SU-DHL-6 (cell line): ENCODE data around the gene TMED9.

Source experiments
- H2AFZ ChIP-seq: fragments of 200-600 bp; sonication (generic); 2 replicates; pipeline ENCODE4 v1.6.1; 2014; ENCODE audit warnings: low read depth, mild to moderate bottlenecking, moderate library complexity, mixed read lengths, antibody characterized with exemption, low read length; ENCODE audit not compliant: severe bottlenecking
- H3F3A ChIP-seq: fragments of 200-600 bp; shearing (Covaris generic); 2 replicates; pipeline ENCODE4 v1.6.0; 2016; ENCODE audit warnings: antibody characterized with exemption, mild to moderate bottlenecking; ENCODE audit not compliant: insufficient read depth
- H3K27ac ChIP-seq: fragments of 200-600 bp; sonication (generic); 2 replicates; pipeline ENCODE4 v1.5.1; 2016; ENCODE audit warnings: low read depth, mild to moderate bottlenecking, low read length, moderate library complexity, mixed read lengths
- H3K27me3 ChIP-seq: fragments of 200-600 bp; sonication (generic), shearing (Covaris generic); 2 replicates; pipeline ENCODE4 v1.6.0; 2014; ENCODE audit warnings: mild to moderate bottlenecking, low read length
- H3K36me3 ChIP-seq: fragments of 200-600 bp; sonication (generic); 2 replicates; pipeline ENCODE4 v1.6.1; 2014; ENCODE audit warnings: mild to moderate bottlenecking, low read length, mixed read lengths
- H3K4me2 ChIP-seq: fragments of 300-600, 200-600 bp; shearing (Covaris generic), sonication (generic); 2 replicates; pipeline ENCODE4 v1.6.0; 2014; ENCODE audit warnings: low read length, low read depth, mild to moderate bottlenecking; ENCODE audit not compliant: poor library complexity, severe bottlenecking
- H3K4me3 ChIP-seq: fragments of 200-600 bp; sonication (generic); 2 replicates; pipeline ENCODE4 v1.5.1; 2014; ENCODE audit warnings: antibody characterized with exemption, low read length, mild to moderate bottlenecking, mixed read lengths; ENCODE audit not compliant: insufficient read depth, poor library complexity, severe bottlenecking
- H3K79me2 ChIP-seq: fragments of 200-600 bp; sonication (generic); 2 replicates; pipeline ENCODE4 v1.6.1; 2014; ENCODE audit warnings: mild to moderate bottlenecking, low read length, moderate library complexity; ENCODE audit not compliant: insufficient read depth
- H3K9ac ChIP-seq: fragments of 200-600 bp; sonication (generic); 2 replicates; pipeline ENCODE4 v1.7.0; 2014; ENCODE audit warnings: mild to moderate bottlenecking, low read length
- H3K9me2 ChIP-seq: fragments of 200-600 bp; sonication (generic); replicated peaks from 2 replicates; pipeline ENCODE4 v1.6.1; 2014; ENCODE audit warnings: low read length; ENCODE audit not compliant: insufficient read depth
- H3K9me3 ChIP-seq: fragments of 200-600 bp; sonication (generic); 2 replicates; pipeline ENCODE4 v1.6.1; 2014; ENCODE audit warnings: low read length, mixed read lengths; ENCODE audit not compliant: insufficient read depth
- H4K20me1 ChIP-seq: fragments of 200-600 bp; sonication (generic); 2 replicates; pipeline ENCODE4 v1.6.1; 2014; ENCODE audit warnings: low read depth, mild to moderate bottlenecking, antibody characterized with exemption, low read length, moderate library complexity, mixed read lengths
- CTCF ChIP-seq: fragments of 200-600 bp; sonication (generic); IDR thresholded peaks from one replicate; pipeline ENCODE4 v1.5.1; 2017; ENCODE audit warnings: antibody characterized with exemption, mild to moderate bottlenecking, low read length, moderate library complexity; ENCODE audit not compliant: insufficient read depth, poor library complexity, severe bottlenecking
- EZH2phosphoT487 ChIP-seq: fragments of 200-600 bp; sonication (generic), shearing (Covaris generic); conservative IDR thresholded peaks from 2 replicates; pipeline ENCODE4 v1.6.1; 2018; ENCODE audit warnings: mild to moderate bottlenecking, antibody characterized with exemption, low read length, moderate library complexity, mixed read lengths

The TMED9 gene

GRCh38 chr5:177546258-177546741 is 45.7 kb upstream of the TMED9 start:
- H3K9ac ChIP-seq: no peak overlapping the region
- H3K4me2 ChIP-seq: no peak overlapping the region
- H3F3A ChIP-seq: no peaks in the 10 kb centered on the region
- no peaks in the 10 kb centered on the region for H3K27me3 ChIP-seq
- peaks cover under 1% of the 10 kb centered on the region; the same call in 1 of the 2 replicates for H3K36me3 ChIP-seq
- no peaks in the 10 kb centered on the region for H4K20me1 ChIP-seq
- H3K27ac ChIP-seq: no peak overlapping the region
- TF ChIP-seq EZH2phosphoT487 (no peak), CTCF (no peak)
- H2AFZ ChIP-seq: no peak overlapping the region
- H3K9me2 ChIP-seq: no peaks in the 10 kb centered on the region
- H3K9me3 ChIP-seq: no peaks in the 10 kb centered on the region
- peaks cover 68% of the 10 kb centered on the region; the same call in 1 of the 2 replicates for H3K79me2 ChIP-seq
- no peak overlapping the region for H3K4me3 ChIP-seq

- Histone ChIP-seq H3K9me2 (no peaks in the 10 kb centered on the region), H2AFZ (no peak overlapping the region), H3K27me3 (no peaks in the 10 kb centered on the region), H3K9me3 (no peaks in the 10 kb centered on the region), H3F3A (no peaks in the 10 kb centered on the region), H4K20me1 (no peaks in the 10 kb centered on the region), H3K36me3 (peaks cover 5% of the 10 kb centered on the region; the same call in 1 of the 2 replicates), H3K79me2 (peaks cover 69% of the 10 kb centered on the region), H3K9ac (no peak overlapping the region), H3K4me3 (no peak overlapping the region), H3K4me2 (no peak overlapping the region), H3K27ac (no peak overlapping the region)
- TF ChIP-seq CTCF: no peak
- no peak for TF ChIP-seq EZH2phosphoT487
Observed at GRCh38 chr5:177547736-177548135, 44.3 kb upstream of the TMED9 start.

- TF ChIP-seq EZH2phosphoT487 (no peak), CTCF (no peak)
- no peaks in the 10 kb centered on the region for H3F3A ChIP-seq
- no peak overlapping the region for H3K4me3 ChIP-seq
- no peak overlapping the region for H3K4me2 ChIP-seq
- no peaks in the 10 kb centered on the region for H3K9me2 ChIP-seq
- H3K36me3 ChIP-seq: peaks cover 5% of the 10 kb centered on the region; the same call in 1 of the 2 replicates
- H3K9ac ChIP-seq: no peak overlapping the region
- no peaks in the 10 kb centered on the region for H3K9me3 ChIP-seq
- H2AFZ ChIP-seq: no peak overlapping the region
- no peak overlapping the region for H3K27ac ChIP-seq
- no peaks in the 10 kb centered on the region for H3K27me3 ChIP-seq
- peaks cover 69% of the 10 kb centered on the region for H3K79me2 ChIP-seq
- H4K20me1 ChIP-seq: no peaks in the 10 kb centered on the region
Observed at GRCh38 chr5:177548495-177548894, 43.5 kb upstream of the TMED9 start.
